Naive thymus-derived CD8-positive, alpha-beta T cell (primary cell): Measurements from ENCODE around the gene NBPF9. TPM values are rescaled to one million over a fixed set of nuclear protein-coding genes. Genes with fewer than 3 reads are reported as not detected.
"Not testable (repeated sequence)": the region's sequence is repeated elsewhere in the genome, so short reads cannot be mapped to it uniquely, and the experiment has no call there.

Experiments
- ATAC-seq, 2 donors: fragments of 150-1000 bp; cut with Tn5 transposase in 1 of 2; sonication (Bioruptor Pico), chemical (Tn5 transposase) in 1 of 2; 1 replicate in 1 of 2; 2 replicates in 1 of 2; pipeline ENCODE4 v1.10.0; 2021; ENCODE audit warnings: mild to moderate bottlenecking in 2 of 2, moderate library complexity in 2 of 2
- POLR2A ChIA-PET: fragments of 350-600 bp; sonication (Branson Sonifier 250); formaldehyde crosslinking; loops from one replicate; lab custom pipeline; 2021; ENCODE audit warnings: antibody characterized with exemption; lab: Charles Lee
- DNase-seq, 10 donors: peaks; one replicate each; pipeline versions ENCODE4 v3.0.0 to v3.0.0-alpha.2; 2020 to 2022
- H3K27ac Mint-ChIP-seq, 10 donors: one replicate each; pipeline ENCODE4 v1.8.0; 2020 to 2022; ENCODE audit warnings: mild to moderate bottlenecking in 10 of 10, mixed read lengths in 10 of 10, moderate library complexity in 4 of 10, inconsistent platforms in 1 of 10
- H3K27me3 Mint-ChIP-seq, 5 donors: one replicate each; pipeline ENCODE4 v1.8.0; 2021 to 2022; ENCODE audit warnings: mixed read lengths in 5 of 5
- H3K36me3 Mint-ChIP-seq, 3 donors: one replicate each; pipeline ENCODE4 v1.8.0; 2020 to 2022; ENCODE audit warnings: mixed read lengths in 3 of 3, mild to moderate bottlenecking in 2 of 3, inconsistent platforms in 1 of 3
- H3K4me1 Mint-ChIP-seq, 4 donors: one replicate each; pipeline ENCODE4 v1.8.0; 2021 to 2022; ENCODE audit warnings: mixed read lengths in 4 of 4
- H3K4me3 Mint-ChIP-seq, 10 donors: one replicate each; pipeline ENCODE4 v1.8.0; 2020 to 2022; ENCODE audit warnings: mild to moderate bottlenecking in 10 of 10, mixed read lengths in 10 of 10, moderate library complexity in 6 of 10, inconsistent platforms in 1 of 10
- H3K9me3 Mint-ChIP-seq, 9 donors: one replicate each; pipeline ENCODE4 v1.8.0; 2020 to 2022; ENCODE audit warnings: mixed read lengths in 9 of 9, mild to moderate bottlenecking in 3 of 9, inconsistent platforms in 1 of 9, moderate library complexity in 1 of 9
- polyA plus RNA-seq, 3 donors: library from polyadenylated mRNA; unstranded; fragments of 300-500 nt; fragmentation: Illumina TruSeq; gene quantifications; one replicate each; pipeline ENCODE4 v1.2.3, GENCODE V29; 2021
- total RNA-seq, 8 experiments: library from RNA in 2 of 8; stranded (reverse) in 2 of 8; gene quantifications; one replicate each; pipeline ENCODE4 v1.2.3 and lab custom pipeline; 2021 to 2026

The NBPF9 gene
- total RNA-seq (10 to 100 TPM; 52.5 to 58.3 TPM), polyA plus RNA-seq (1 to 10 TPM; 1.1 to 7.6 (median 1.1) TPM), total RNA-seq (lab: John Stamatoyannopoulos, UW) (32.4 to 64.5 (median 40.6) reads per million in 6 experiments)

- peak within 1 kb of the TSS; percentile 89 to 99 (median 96) for H3K27ac Mint-ChIP-seq
- H3K4me1 Mint-ChIP-seq, H3K27me3 Mint-ChIP-seq, H3K36me3 Mint-ChIP-seq, H3K9me3 Mint-ChIP-seq, POLR2A ChIA-PET: not testable (repeated sequence)
- DNase-seq (peak; percentile 16 to 73 (median 46)), ATAC-seq (peak; percentile 94 to 96)
- peak within 1 kb of the TSS; percentile 89 to 100 (median 98) for H3K4me3 Mint-ChIP-seq
Observed at GRCh38 chr1:149103109-149104081, at the start of gene NBPF9. Gene NBPF9 (minus strand): TSS chr1:149103551. CDS start chr1:149082139, 21,412 bp downstream.

- DNase-seq, H3K9me3 Mint-ChIP-seq, H3K27ac Mint-ChIP-seq, H3K4me3 Mint-ChIP-seq, ATAC-seq, H3K4me1 Mint-ChIP-seq, H3K27me3 Mint-ChIP-seq, H3K36me3 Mint-ChIP-seq, POLR2A ChIA-PET: not testable (repeated sequence)
Observed at GRCh38 chr1:149149909-149150308, 46.6 kb upstream of the NBPF9 start.

DNA sequence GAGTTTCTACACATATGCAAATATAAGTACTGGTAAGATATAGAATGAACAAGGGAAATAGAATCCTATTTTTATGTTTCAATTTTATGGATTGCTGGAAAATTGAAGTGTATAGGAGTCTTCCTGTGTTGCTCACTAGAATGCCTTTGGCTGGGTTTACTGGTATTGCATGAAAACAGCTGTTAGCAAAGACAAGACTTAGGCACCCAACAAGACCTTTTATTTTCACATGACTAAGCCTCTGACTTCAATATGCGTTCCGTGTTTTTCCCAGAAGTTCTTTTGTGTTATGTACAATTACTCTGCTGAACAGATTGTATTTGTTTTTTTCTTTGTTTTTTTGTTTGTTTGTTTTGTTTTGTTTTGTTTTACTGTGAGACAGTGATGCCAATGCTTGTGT is 34.2 kb upstream of the NBPF9 start:
- ATAC-seq, POLR2A ChIA-PET, H3K36me3 Mint-ChIP-seq, DNase-seq, H3K27ac Mint-ChIP-seq, H3K27me3 Mint-ChIP-seq, H3K4me1 Mint-ChIP-seq, H3K9me3 Mint-ChIP-seq, H3K4me3 Mint-ChIP-seq: not testable (repeated sequence)

- H3K9me3 Mint-ChIP-seq, H3K4me3 Mint-ChIP-seq, H3K4me1 Mint-ChIP-seq, ATAC-seq, POLR2A ChIA-PET, H3K36me3 Mint-ChIP-seq, DNase-seq, H3K27me3 Mint-ChIP-seq: not testable (repeated sequence)
- peak overlapping the region in 1 of 10 donors; percentile 67 for H3K27ac Mint-ChIP-seq
Observed at GRCh38 chr1:149130938-149131337, 27.6 kb upstream of the NBPF9 start.

- H3K27me3 Mint-ChIP-seq, DNase-seq, H3K4me1 Mint-ChIP-seq, H3K9me3 Mint-ChIP-seq, POLR2A ChIA-PET, H3K36me3 Mint-ChIP-seq, H3K4me3 Mint-ChIP-seq, H3K27ac Mint-ChIP-seq: not testable (repeated sequence)
- ATAC-seq: peak; percentile 48 to 77
Observed at GRCh38 chr1:149129245-149129644, 25.9 kb upstream of the NBPF9 start.

GRCh38 chr1:149126555-149127145 is 23.3 kb upstream of the NBPF9 start:
- H3K36me3 Mint-ChIP-seq, H3K27ac Mint-ChIP-seq, H3K27me3 Mint-ChIP-seq, DNase-seq, H3K4me1 Mint-ChIP-seq, H3K4me3 Mint-ChIP-seq, ATAC-seq, POLR2A ChIA-PET, H3K9me3 Mint-ChIP-seq: not testable (repeated sequence)

- H3K4me1 Mint-ChIP-seq, H3K9me3 Mint-ChIP-seq, H3K4me3 Mint-ChIP-seq, POLR2A ChIA-PET, H3K27me3 Mint-ChIP-seq, H3K36me3 Mint-ChIP-seq: not testable (repeated sequence)
- DNase-seq (peak in 3 of 10 donors; percentile 11 to 18 (median 16)), ATAC-seq (peak; percentile 50 to 57)
- peak overlapping the region in 1 of 10 donors; percentile 72 for H3K27ac Mint-ChIP-seq
Observed at GRCh38 chr1:149123948-149124926, 20.9 kb upstream of the NBPF9 start.

DNA sequence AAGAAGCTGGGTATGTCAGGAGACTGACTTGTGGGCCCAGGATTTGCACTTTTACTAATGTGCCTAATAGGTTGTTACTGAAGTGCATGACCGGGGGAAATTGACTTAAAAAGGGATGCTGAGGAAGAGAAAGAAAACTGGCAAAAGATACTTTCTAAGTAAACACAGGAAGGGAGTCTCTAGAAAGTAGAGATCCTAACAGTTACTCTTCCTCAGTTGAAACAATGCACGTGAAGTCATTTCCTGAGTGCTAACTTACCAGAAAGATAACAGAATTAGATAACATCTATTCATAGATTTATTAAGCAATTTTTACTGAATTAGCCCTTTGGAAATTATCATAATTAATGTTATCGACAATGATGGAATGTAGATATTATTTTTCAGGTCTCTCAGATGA is 9.5 kb upstream of the NBPF9 start:
- DNase-seq, H3K9me3 Mint-ChIP-seq, H3K27me3 Mint-ChIP-seq, POLR2A ChIA-PET, H3K4me1 Mint-ChIP-seq, H3K36me3 Mint-ChIP-seq: not testable (repeated sequence)
- peak in 1 of 2 donors; percentile 61 for ATAC-seq
- Mint-ChIP-seq H3K27ac (peak overlapping the region in 8 of 10 donors; percentile 25 to 80 (median 65)), H3K4me3 (peak overlapping the region in 3 of 10 donors; percentile 19 to 36 (median 22))

DNA sequence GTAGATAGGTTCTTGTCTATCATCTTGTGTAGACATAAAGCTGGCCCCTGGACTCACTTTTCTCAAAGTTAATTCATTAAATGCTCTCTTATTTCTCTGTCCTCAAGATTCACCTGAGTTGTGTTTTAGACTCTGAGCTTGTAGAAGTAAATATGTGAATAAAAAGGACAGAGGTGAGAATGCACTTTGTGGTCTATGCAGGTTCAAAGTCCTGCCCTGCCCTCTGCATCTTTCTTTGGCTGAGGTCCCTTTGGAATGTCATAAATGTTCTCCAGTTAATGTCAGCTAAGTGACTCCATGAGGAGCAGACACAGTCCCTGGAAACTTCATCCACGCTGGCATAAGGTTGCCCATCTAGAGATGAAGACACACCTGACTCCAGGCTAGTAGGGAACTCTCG is 7.0 kb upstream of the NBPF9 start:
- H3K9me3 Mint-ChIP-seq, H3K36me3 Mint-ChIP-seq, POLR2A ChIA-PET, H3K4me3 Mint-ChIP-seq, H3K27ac Mint-ChIP-seq, H3K27me3 Mint-ChIP-seq, DNase-seq, H3K4me1 Mint-ChIP-seq, ATAC-seq: not testable (repeated sequence)

GRCh38 chr1:149102574-149102973 is 777 bp downstream of the NBPF9 start:
- POLR2A ChIA-PET, H3K9me3 Mint-ChIP-seq, H3K4me1 Mint-ChIP-seq, H3K36me3 Mint-ChIP-seq, H3K27me3 Mint-ChIP-seq: not testable (repeated sequence)
- Mint-ChIP-seq H3K27ac (peak overlapping the region in 2 of 10 donors; percentile 3 to 14), H3K4me3 (peak overlapping the region; percentile 14 to 98 (median 61))
- DNase-seq: peak in 7 of 10 donors; percentile 2 to 25 (median 19)
- peak; percentile 13 to 47 for ATAC-seq

GRCh38 chr1:149098276-149098675 is 5.1 kb downstream of the NBPF9 start:
- peak overlapping the region in 1 of 10 donors; percentile 43 for H3K27ac Mint-ChIP-seq
- POLR2A ChIA-PET, H3K9me3 Mint-ChIP-seq, H3K4me3 Mint-ChIP-seq, H3K36me3 Mint-ChIP-seq, DNase-seq, ATAC-seq, H3K4me1 Mint-ChIP-seq, H3K27me3 Mint-ChIP-seq: not testable (repeated sequence)

- H3K4me1 Mint-ChIP-seq, POLR2A ChIA-PET, DNase-seq, H3K4me3 Mint-ChIP-seq, H3K9me3 Mint-ChIP-seq, ATAC-seq, H3K27me3 Mint-ChIP-seq, H3K27ac Mint-ChIP-seq: not testable (repeated sequence)
- H3K36me3 Mint-ChIP-seq: peaks cover 0 to 16% (median 0%) of the 10 kb centered on the region in 3 donors
Observed at GRCh38 chr1:149093155-149093554, 10.2 kb downstream of the NBPF9 start.
